ENCODE results near the gene LPP. TPM values are rescaled to one million over a fixed set of nuclear protein-coding genes. Genes with fewer than 3 reads are reported as not detected.

Gene LPP
- total RNA-seq, 4 donors from 2014 or later: 207 to 592 (median 406) TPM

DNA sequence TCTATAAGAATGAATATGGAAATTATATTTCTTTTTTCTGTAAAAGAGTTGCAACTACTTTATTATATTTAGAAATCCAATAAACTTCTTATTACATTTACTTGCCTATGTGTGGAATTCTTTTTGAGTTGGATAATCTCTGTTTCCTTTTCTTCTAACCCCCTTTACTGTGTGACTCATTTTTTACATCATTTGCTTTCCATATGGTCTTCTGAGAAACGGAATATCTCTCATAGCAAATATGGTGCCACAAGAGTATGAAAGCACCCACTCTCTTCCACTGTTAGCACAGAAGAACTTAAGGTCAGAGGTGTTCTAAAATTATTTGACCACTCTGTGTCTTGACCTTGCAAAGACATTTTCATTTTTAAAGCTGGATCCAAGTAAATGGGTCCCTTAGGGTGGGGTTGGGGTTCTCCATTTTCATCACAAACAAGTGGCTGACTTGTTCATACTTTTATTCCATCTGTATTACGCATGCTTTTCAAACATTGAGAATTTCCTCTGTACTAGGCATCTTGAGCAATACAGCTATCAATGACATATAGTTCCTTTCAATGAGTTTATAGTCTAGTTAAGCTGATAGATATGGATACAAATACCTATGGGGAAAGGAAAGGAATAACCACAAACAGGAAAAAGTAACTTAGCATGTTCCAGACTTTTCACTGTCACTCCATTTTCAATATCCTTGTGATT, 736.8 kb downstream of the LPP start:
- H3K4me3 ChIP-seq: no peak overlapping the region
- H3K4me1 ChIP-seq: no peaks in the 10 kb centered on the region
- intact Hi-C loops (cut with DNase I; ENCODE audit: low total_unique reads): no loop called here
- no peaks in the 10 kb centered on the region for H3K9me3 ChIP-seq
- WGBS, 2 donors (ENCODE audit: low coverage in 1 of 2): 88 to 93% methylated on average over 2 of the region's 2 CpGs
- peaks cover 0 to 5% (median 0%) of the 10 kb centered on the region in 4 donors for H3K36me3 ChIP-seq
- no peak for TF ChIP-seq EP300 (IDR thresholded peaks at IDR 0.05; ENCODE audit: low read depth)
- no peak for TF ChIP-seq POLR2AphosphoS5 (IDR thresholded peaks at IDR 0.05)
- TF ChIP-seq CTCF (IDR thresholded peaks at IDR 0.05): no peak
- no peak for DNase-seq
- no peaks in the 10 kb centered on the region for H3K27me3 ChIP-seq
- in situ Hi-C loops (cut with MboI; ENCODE audit: low pct_ligation_motif_present in 1 of 4, low pct_unique_long_range_greater_than_20kb in 1 of 4, low sequenced_read_pairs in 3 of 4): no loop called here
- no peak overlapping the region for H3K27ac ChIP-seq

DNA sequence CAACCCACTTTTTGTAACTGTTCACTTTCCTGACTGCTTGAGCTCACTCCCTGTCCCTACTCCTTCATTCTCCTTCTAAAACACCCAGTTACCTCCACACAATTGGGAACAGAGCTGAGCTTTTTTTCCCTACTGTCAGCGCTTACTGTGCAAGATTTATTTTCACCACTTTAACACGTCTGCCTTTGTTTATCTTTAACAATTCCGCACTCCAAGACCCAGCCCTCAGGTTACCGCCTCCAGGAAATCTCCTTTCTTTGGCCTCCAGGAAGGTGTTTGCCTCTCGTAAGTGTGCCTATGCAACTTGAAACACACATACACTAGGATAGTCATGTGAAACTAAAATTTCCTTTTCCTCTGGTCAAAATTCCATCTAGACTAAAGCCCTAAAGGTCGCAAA, 745.9 kb downstream of the LPP start:
- Histone ChIP-seq H3K4me1 (peaks cover 9 to 16% (median 11%) of the 10 kb centered on the region in 4 donors), H3K27me3 (no peaks in the 10 kb centered on the region), H3K36me3 (no peaks in the 10 kb centered on the region), H3K9me3 (no peaks in the 10 kb centered on the region), H3K27ac (peak overlapping the region in 2 of 4 donors; percentile 2 to 5), H3K4me3 (no peak overlapping the region)
- intact Hi-C loops (cut with DNase I; ENCODE audit: low total_unique reads): no loop called here
- no peak for DNase-seq
- 31 to 49% methylated on average over 4 to 6 of the region's 6 CpGs for WGBS, 2 donors (ENCODE audit: low coverage in 1 of 2)
- in situ Hi-C loops (cut with MboI; ENCODE audit: low pct_ligation_motif_present in 1 of 4, low pct_unique_long_range_greater_than_20kb in 1 of 4, low sequenced_read_pairs in 3 of 4): no loop called here
- TF ChIP-seq EP300 (IDR thresholded peaks at IDR 0.05; ENCODE audit: low read depth) (no peak), CTCF (IDR thresholded peaks at IDR 0.05) (no peak), POLR2AphosphoS5 (IDR thresholded peaks at IDR 0.05) (no peak), POLR2A (IDR thresholded peaks at IDR 0.05) (no peak)

DNA sequence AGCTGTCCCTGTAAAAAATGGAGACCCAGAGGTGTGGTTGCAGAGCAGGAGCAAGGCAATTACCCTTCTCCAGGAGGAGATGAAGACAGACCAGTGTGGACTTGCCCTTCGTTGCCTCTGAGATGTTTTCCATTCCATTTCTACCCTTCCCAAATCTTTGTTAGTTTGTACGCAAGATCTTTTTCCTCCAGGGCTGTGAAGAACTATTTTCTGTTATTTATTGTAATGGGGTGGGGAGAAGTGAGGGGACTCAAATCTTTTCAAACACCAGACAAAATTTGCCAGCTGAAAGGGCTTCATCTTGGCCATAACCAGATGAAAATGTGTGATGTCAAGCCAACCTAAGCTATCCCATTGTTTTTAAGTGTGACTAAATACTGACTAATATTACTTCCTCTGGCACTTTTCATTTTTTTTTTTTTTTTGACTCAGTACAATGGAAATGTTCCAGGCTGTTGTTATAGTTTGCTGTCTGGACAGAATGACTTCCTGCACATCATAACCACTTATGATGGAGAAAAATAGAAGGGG, 746.5 kb downstream of the LPP start:
- no peaks in the 10 kb centered on the region for H3K9me3 ChIP-seq
- intact Hi-C loops (cut with DNase I; ENCODE audit: low total_unique reads) (no loop called here), in situ Hi-C loops (cut with MboI; ENCODE audit: low pct_ligation_motif_present in 1 of 4, low pct_unique_long_range_greater_than_20kb in 1 of 4, low sequenced_read_pairs in 3 of 4) (no loop called here)
- 43 to 82% methylated on average over 2 of the region's 2 CpGs for WGBS, 2 donors (ENCODE audit: low coverage in 1 of 2)
- H3K27ac ChIP-seq: peak overlapping the region in 2 of 4 donors; percentile 5 to 44
- no peaks in the 10 kb centered on the region for H3K27me3 ChIP-seq
- H3K36me3 ChIP-seq: no peaks in the 10 kb centered on the region
- H3K4me3 ChIP-seq: no peak overlapping the region
- TF ChIP-seq POLR2AphosphoS5 (IDR thresholded peaks at IDR 0.05): no peak
- no peak for TF ChIP-seq EP300 (IDR thresholded peaks at IDR 0.05; ENCODE audit: low read depth)
- TF ChIP-seq POLR2A (IDR thresholded peaks at IDR 0.05): no peak
- TF ChIP-seq CTCF (IDR thresholded peaks at IDR 0.05): no peak
- H3K4me1 ChIP-seq: peaks cover 9 to 16% (median 11%) of the 10 kb centered on the region in 4 donors
- no peak for DNase-seq

DNA sequence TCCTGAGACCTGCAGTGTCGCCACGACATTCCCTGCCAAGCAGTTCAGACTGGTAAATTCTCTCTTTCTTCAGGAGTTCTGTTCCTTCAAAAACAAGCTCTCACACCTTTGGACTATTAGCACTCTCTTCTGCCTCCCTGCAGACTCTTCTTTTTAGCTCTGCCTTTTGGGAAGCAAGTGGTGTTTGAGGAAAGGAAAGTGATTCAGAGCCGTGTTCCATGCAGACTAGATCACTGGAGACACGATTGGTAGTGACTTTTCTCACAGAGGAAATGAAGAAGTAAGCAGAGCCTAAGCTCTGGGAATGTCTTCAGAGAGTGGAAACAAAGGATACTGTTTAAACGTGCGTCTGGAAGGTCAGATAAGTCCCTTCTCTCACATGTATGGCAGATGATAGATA, 747.2 kb downstream of the LPP start:
- in situ Hi-C loops (cut with MboI; ENCODE audit: low pct_ligation_motif_present in 1 of 4, low pct_unique_long_range_greater_than_20kb in 1 of 4, low sequenced_read_pairs in 3 of 4): no loop called here
- Histone ChIP-seq H3K9me3 (no peaks in the 10 kb centered on the region), H3K27me3 (no peaks in the 10 kb centered on the region), H3K4me1 (peaks cover 9 to 16% (median 11%) of the 10 kb centered on the region in 4 donors), H3K36me3 (no peaks in the 10 kb centered on the region), H3K4me3 (no peak overlapping the region), H3K27ac (peak overlapping the region in 2 of 4 donors; percentile 44 to 48)
- WGBS, 2 donors (ENCODE audit: low coverage in 1 of 2): 70 to 84% methylated on average over 6 of the region's 6 CpGs
- TF ChIP-seq CTCF (IDR thresholded peaks at IDR 0.05) (no peak), EP300 (IDR thresholded peaks at IDR 0.05; ENCODE audit: low read depth) (no peak), POLR2A (IDR thresholded peaks at IDR 0.05) (no peak), POLR2AphosphoS5 (IDR thresholded peaks at IDR 0.05) (no peak)
- DNase-seq: no peak
- intact Hi-C loops (cut with DNase I; ENCODE audit: low total_unique reads): no loop called here
